Activated CD4-positive, CD25-positive, alpha-beta regulatory T cell treated with anti-CD3 and anti-CD28 coated beads, Interleukin-2, amount 50 U/mL, for 16 hours (primary cell): ENCODE results near the gene ABI1.

Experiments
- DNase-seq: peaks from one replicate; pipeline ENCODE4 v3.0.0-alpha.2; 2020; ENCODE audit warnings: low read depth, low spot score

The ABI1 gene

DNA sequence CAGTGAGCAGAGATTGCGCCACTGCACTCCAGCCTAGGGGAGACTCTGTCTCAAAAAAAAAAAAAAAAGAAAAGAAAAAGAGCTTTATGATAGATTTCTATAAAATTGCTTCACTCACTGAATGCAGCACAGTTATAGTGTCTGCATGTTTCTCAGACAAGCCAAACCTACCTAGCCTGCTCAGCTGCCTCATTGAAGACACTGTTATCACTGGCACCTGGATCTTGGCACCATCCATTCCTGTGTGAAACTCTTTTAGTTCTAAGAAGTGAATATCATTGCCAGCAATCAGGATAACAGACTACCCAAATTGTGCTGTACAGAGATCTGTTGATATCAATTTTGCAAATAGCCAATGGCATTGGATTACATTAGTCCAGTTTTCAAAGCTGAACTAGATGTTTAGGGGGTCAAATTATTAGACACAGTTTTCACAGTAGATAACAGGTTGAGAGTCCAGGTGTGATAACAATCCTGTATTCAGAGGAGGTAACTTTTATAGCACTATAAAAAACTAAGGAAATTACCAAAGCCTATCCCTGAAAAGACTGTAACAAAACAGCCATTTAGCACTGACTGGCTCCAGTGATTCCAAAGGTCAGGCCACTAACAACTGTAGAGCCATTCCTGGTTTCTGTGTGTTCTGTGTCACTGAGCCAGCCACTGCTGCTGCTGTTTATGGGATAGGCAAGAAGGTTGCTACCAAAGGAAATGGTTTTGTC, 146.2 kb downstream of the ABI1 start:
- DNase-seq, result no peak

DNA sequence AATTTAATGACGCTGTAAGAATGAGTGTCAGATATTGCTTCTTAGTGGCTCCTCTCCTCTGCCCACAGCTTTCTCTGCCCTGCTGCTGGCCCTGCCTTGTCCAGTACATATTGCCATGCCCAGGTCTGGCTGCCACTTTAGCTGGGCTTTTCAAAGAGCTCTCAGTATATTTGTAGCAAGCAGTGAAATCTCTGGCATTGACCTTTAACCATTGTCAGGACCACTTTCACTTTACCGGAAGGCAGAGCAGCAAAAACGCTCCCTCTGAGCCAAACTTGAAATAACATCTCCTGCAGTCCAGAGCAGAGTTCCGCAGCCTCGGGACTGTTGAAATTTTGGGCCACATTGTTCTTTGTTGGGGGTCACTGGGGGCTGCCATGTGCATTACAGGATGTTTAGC, 149.4 kb downstream of the ABI1 start:
- DNase-seq, result no peak

DNA sequence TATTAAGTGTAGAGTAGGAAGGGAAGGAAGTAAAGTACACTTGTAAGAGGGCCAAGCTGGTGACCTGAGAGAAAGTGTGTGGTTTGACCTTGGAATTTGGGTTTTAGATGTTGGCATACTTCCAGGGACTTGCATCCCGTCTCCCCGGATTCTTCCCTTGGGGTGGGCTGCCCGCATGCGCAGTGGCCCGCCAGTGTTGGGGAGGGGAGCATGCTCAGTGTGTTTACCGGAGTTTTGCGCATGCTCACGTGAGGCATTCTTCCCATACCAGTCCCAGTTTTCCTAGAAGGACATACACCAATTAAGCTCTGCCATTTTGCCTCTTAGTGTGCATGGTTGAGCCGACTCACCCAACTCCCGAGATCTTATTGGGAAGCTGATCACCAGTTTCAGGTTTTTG, 153.8 kb downstream of the ABI1 start:
- no peak for DNase-seq

DNA sequence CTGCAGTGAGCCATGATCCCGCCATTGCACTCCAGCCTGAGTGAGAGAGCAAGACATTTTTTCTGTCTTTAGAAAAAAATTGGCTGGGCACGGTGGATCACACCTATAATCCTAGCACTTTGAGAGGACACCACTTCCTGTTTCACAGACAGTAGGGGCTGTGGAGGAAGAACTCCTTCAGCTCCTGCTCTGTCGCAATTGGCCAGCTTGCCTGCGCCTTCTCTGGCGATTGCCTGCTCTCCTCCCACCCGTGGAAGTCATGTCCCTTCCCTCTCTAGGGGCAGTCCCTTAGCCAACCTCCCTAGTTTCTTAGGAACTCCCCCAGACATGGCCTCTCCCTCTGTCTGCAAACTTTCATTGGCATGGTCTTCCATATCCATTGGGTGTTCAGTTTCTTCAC, 154.6 kb downstream of the ABI1 start:
- DNase-seq, result no peak

DNA sequence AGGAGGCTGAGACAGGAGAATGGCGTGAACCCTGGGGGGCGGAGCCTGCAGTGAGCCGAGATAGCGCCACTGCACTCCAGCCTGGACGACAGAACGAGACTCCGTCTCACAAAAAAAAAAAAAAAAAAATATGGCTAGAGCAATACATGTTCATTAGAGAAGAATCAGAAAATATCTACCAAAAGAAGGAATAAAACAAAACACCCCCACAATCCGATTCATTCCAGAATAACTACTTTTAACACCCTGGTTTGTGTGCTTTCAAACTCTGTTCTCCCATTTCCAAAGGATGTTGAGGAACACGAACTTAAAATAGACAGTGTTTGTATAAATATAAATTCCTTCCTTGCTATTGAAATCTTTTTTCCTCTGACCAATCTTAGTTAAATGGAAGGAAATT, 156.8 kb downstream of the ABI1 start:
- DNase-seq, result no peak

DNA sequence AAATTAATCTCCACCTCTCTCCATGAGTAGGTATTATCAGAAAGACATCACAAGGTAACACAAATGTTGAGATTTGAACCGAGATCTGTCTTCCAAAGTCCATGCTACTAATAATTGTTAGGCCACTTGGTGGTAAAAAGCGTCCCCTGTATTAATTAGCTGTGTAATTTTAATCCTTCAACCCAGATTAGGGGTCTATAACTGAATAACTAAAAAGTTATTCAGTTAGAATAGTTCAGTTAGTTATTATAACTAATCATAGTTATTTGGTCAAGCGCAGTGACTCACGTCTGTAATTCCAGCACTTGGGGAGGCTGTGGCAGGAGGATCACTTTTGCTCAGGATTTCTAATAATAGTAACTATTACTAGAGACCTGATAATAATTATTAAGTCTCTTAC, 157.7 kb downstream of the ABI1 start:
- DNase-seq, result no peak

DNA sequence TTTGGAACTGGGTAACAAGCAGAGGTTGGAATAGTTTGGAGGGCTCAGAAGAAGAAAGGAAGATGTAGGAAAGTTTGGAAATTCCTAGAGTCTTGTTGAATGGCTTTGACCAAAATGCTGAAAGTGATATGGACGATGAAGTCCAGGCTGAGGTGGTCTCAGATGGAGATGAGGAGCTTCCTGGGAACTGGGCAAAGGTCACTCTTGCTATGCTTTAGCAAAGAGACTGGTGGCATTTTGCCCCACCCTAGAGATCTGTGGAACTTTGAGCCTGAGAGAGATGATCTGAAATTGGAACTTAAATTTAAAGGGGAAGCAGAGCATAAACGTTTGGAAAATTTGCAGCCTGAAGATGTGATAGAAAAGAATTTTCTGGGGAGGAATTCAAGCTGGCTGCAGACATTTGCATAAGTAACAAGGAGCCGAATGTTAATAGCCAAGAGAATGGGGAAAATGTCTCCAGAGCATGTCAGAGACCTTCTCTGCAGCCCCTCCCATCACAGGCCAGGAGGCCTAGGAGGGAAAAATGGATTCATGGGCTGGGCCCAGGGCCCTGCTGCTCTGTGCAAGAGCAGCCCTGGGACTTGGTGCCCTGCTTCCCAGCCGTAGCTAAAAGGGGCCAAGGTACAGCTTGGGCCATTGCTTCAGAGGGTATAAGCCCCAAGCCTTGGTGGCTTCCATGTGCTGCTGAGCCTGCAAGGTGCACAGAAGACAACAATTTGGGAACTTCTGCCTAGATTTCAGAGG, 159.7 kb downstream of the ABI1 start:
- no peak for DNase-seq

DNA sequence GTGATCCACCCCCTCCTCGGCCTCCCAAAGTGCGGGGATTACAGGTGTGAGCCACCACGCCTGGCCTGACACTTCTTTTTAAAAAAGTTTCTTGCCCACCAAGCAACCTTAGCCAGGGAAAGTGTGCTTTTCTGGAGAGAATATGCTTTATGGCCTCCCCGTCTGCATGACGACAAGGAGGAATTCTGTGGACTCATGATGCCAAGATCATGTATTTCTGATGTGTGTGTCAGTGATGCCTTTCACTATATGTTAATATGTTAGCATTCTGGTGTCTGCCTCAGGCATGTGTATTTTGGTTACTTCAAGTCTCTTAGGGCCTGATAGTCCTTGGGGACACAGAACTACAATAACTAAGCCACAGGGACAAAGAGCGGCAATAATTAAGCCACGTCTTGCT, 161.1 kb downstream of the ABI1 start:
- no peak for DNase-seq

DNA sequence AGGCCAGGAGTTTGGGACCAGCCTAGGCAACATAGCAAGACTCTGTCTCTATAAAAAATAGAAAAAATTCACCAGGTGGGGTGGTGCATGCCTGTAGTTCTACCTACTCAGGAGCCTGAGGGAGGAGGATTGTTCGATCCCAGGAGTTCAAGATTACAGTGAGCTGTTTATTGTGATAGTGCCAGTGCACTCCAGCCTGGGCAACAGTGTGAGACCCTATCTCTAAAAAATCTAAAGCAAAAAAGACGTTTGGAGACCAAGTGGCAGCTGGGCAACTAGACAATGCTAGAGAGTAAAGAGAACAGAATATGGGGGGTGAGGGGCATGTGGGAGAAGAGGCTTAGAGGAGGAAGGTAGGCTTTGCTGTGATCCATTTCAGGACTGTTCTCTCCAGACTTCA, 161.8 kb downstream of the ABI1 start:
- DNase-seq, result no peak

DNA sequence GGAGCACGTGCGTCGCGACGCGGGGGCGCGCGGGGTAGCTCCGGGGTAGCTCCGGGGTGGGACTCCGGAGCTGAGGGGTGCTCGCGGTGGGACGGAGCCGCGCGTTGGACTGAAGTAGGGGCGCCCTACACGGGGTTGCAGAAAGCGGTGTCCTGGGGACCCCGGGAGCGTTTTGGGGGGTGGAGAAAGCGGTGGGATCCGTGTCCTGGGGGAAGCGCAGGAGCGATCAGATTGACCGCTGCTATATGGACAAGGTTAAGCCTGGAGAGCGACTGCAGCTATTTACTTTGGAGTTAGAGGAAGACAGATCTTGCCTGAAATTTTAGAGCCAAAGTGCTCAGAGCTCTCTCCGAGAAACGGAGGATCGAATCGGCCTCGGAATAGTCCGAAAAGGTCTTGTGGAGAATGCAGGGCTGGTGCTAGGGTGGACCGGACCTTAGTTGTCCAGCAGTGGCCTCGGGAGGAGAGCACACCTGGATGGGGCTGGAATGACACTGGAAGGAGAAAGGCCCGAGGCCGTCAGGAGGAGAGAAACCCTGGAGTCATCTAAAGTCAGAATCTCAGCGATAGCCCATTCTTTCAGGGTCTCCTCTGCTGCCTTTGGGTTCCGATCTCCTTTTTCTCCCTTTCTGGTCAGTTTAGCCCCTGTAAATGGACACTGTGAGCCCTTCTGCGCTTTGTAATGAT, 162.7 kb downstream of the ABI1 start:
- DNase-seq, result no peak

DNA sequence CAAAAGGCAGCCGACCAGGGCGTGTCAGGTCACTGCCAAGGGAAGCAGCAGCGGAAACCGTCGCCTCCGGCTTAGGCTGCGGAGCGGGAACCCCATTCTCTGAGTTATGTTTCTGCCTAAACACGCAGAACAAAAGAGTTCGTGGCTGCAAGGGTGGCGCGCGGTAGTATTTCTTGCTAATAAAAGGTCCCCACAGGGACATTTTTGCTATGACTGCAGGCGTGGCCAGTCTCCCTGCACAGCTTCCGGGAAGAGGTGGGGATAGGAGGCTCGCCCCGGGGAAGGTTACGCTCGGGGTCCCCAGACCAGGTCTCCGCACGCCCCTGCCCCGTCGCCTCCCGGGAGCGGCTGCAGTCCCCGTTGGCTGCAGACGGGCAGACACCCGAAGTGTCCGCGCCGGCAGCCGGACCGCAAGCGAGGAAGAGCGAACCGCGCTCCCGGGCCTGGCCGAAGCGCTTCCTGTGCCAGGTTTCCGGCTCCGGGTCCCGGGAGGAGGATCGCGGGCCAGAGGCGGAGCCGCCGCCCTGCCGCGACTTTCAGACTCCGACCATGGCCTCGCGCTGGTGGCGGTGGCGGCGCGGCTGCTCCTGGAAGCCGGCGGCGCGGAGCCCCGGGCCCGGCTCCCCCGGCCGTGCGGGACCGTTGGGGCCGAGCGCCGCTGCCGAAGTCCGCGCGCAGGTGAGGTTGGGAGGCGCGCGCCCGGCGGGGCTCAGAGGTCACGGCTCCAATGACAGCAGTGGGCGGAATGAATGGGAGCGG, 163.4 kb downstream of the ABI1 start, which contains the start of gene PDSS1:
PDSS1 (plus strand) TSS at position 539 of the 759 bp plus-strand sequence; CDS start at position 550, 11 bp downstream.
- peak; percentile 23 for DNase-seq

DNA sequence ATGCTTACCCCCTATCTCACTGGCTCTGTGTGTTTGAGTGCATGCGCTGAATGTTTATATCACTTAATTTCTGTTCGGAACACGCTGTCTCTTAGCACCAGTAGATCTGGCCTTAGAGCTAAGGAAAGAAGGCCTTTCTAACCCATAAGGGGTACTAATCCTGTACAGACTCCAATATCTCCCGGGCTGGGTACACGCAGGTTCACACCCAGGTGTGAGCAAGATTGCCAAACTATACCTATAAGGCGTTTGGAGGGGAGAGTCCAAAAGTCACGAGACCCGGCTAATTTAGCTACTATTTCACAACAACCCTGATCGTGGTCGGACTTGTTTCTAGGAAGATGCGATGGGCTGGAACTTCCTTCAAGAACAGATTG, 164.0 kb downstream of the ABI1 start:
- no peak for DNase-seq
